Panc1 (cell line): ENCODE data around the gene LRP1B.

Experiments used
- POLR2AphosphoS5 ChIP-seq: IDR thresholded peaks from 2 replicates; pipeline ENCODE4 v1.6.1; 2012; ENCODE audit warnings: mild to moderate bottlenecking, low read depth, low read length, moderate library complexity
- SIN3A ChIP-seq: IDR thresholded peaks from 2 replicates; pipeline ENCODE4 v1.6.1; 2012; ENCODE audit warnings: low read depth, mild to moderate bottlenecking, low read length, moderate library complexity, borderline replicate concordance; ENCODE audit not compliant: insufficient read depth
- TCF7L2 ChIP-seq: IDR thresholded peaks from 2 replicates; pipeline ENCODE4 v1.6.1; 2011; ENCODE audit warnings: mild to moderate bottlenecking, low read depth, low read length, inconsistent platforms
- TF ChIP-seq, protein P1 (sequence below): fragments of 450-650 bp; IDR thresholded peaks from 2 replicates; pipeline ENCODE4 v1.5.1; 2017; ENCODE audit warnings: mild to moderate bottlenecking
- TF ChIP-seq, protein P2 (sequence below), 2 experiments: IDR thresholded peaks; 2 replicates each; pipeline ENCODE4 v1.6.1; 2011 to 2012; ENCODE audit warnings: low read depth in 2 of 2, control low read depth in 1 of 2, low read length in 1 of 2, mild to moderate bottlenecking in 1 of 2, moderate library complexity in 1 of 2; ENCODE audit not compliant: insufficient read depth in 1 of 2

DNA sequence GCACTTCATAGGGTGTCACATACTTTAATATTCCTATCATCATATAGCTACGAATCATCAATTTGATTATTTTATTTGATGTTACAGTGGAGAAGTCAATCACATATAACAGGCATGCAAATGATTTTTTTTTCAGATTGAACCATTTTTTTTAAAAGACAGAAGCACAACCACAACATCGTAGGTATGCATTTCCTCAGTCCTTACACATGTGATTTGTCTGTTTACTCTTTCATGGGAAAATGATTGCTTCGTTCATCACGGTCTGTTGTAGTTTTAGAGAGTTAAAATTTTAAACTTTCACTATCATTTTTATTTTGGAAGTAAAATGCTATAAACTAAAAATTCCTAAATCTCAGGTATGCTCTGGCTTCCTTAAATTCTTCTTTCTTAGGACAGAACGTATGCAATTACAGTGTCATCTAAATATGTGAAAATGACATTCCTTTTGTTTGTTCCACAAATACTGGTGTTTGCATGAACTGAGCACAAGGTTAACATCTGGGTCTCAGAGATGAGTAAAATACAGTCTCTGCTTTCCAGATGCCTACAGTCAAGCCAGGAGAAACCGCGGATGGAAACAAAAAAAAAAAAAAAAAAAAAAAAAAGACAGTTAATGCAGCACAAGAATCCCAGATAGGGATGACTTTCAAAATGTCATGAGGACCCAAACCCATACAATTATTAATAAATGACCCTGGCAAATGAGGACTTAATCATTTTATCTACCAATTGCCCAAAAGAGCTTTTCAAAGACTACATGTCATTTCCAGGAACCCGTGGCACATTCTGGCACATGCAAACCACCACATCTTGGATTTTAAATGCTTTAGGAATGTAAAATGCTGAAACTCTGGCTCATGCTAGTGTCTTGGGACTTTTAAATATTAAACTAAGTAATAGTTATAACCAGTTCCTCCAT is 201.2 kb downstream of the LRP1B start:
- TF ChIP-seq, protein P1, sequence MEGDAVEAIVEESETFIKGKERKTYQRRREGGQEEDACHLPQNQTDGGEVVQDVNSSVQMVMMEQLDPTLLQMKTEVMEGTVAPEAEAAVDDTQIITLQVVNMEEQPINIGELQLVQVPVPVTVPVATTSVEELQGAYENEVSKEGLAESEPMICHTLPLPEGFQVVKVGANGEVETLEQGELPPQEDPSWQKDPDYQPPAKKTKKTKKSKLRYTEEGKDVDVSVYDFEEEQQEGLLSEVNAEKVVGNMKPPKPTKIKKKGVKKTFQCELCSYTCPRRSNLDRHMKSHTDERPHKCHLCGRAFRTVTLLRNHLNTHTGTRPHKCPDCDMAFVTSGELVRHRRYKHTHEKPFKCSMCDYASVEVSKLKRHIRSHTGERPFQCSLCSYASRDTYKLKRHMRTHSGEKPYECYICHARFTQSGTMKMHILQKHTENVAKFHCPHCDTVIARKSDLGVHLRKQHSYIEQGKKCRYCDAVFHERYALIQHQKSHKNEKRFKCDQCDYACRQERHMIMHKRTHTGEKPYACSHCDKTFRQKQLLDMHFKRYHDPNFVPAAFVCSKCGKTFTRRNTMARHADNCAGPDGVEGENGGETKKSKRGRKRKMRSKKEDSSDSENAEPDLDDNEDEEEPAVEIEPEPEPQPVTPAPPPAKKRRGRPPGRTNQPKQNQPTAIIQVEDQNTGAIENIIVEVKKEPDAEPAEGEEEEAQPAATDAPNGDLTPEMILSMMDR, result no peak
- TF ChIP-seq POLR2AphosphoS5, result no peak
- no peak for TF ChIP-seq TCF7L2
- TF ChIP-seq, protein P2, sequence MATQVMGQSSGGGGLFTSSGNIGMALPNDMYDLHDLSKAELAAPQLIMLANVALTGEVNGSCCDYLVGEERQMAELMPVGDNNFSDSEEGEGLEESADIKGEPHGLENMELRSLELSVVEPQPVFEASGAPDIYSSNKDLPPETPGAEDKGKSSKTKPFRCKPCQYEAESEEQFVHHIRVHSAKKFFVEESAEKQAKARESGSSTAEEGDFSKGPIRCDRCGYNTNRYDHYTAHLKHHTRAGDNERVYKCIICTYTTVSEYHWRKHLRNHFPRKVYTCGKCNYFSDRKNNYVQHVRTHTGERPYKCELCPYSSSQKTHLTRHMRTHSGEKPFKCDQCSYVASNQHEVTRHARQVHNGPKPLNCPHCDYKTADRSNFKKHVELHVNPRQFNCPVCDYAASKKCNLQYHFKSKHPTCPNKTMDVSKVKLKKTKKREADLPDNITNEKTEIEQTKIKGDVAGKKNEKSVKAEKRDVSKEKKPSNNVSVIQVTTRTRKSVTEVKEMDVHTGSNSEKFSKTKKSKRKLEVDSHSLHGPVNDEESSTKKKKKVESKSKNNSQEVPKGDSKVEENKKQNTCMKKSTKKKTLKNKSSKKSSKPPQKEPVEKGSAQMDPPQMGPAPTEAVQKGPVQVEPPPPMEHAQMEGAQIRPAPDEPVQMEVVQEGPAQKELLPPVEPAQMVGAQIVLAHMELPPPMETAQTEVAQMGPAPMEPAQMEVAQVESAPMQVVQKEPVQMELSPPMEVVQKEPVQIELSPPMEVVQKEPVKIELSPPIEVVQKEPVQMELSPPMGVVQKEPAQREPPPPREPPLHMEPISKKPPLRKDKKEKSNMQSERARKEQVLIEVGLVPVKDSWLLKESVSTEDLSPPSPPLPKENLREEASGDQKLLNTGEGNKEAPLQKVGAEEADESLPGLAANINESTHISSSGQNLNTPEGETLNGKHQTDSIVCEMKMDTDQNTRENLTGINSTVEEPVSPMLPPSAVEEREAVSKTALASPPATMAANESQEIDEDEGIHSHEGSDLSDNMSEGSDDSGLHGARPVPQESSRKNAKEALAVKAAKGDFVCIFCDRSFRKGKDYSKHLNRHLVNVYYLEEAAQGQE (IDR thresholded peaks at IDR 0.05; ENCODE audit: insufficient read depth in 1 of 2, low read depth in 2 of 2, low read length in 1 of 2), result no peak
- TF ChIP-seq SIN3A, result no peak
